COR-L47 (cell line): Measurements from ENCODE around the gene P2RY8.
"Not testable (repeated sequence)": the region's sequence is repeated elsewhere in the genome, so short reads cannot be mapped to it uniquely, and the experiment has no call there.

Source experiments
- DNase-seq: peaks from one replicate; lab custom pipeline; 2025; lab: John Stamatoyannopoulos, UW

The P2RY8 gene

GRCh38 chrX:1444561-1445500 lies 92.2 kb downstream of the P2RY8 start:
- no peak for DNase-seq

GRCh38 chrX:1443496-1444075 lies 93.4 kb downstream of the P2RY8 start:
- no peak for DNase-seq

- DNase-seq, result no peak
Observed at GRCh38 chrX:1442724-1443367, 94.1 kb downstream of the P2RY8 start.

GRCh38 chrX:1442016-1442665 lies 94.8 kb downstream of the P2RY8 start:
- DNase-seq, result no peak

GRCh38 chrX:1440506-1440905 lies 96.5 kb downstream of the P2RY8 start:
- no peak for DNase-seq

- DNase-seq, result no peak
Observed at GRCh38 chrX:1435241-1435895, 101.6 kb downstream of the P2RY8 start.

GRCh38 chrX:1434871-1435240 lies 102.1 kb downstream of the P2RY8 start:
- DNase-seq, result no peak

GRCh38 chrX:1433646-1434357 lies 103.2 kb downstream of the P2RY8 start:
- no peak for DNase-seq

GRCh38 chrX:1430451-1430850 lies 106.5 kb downstream of the P2RY8 start:
- DNase-seq, result no peak

- no peak for DNase-seq
Observed at GRCh38 chrX:1427756-1428155, 109.2 kb downstream of the P2RY8 start.

GRCh38 chrX:1426321-1426720 lies 110.7 kb downstream of the P2RY8 start:
- not testable (repeated sequence) for DNase-seq

- no peak for DNase-seq
Observed at GRCh38 chrX:1425381-1425780, 111.6 kb downstream of the P2RY8 start.

- DNase-seq, result no peak
Observed at GRCh38 chrX:1424147-1424851, 112.7 kb downstream of the P2RY8 start.

GRCh38 chrX:1423215-1423614 lies 113.8 kb downstream of the P2RY8 start:
- DNase-seq, result no peak

GRCh38 chrX:1422135-1422465 lies 114.9 kb downstream of the P2RY8 start:
- no peak for DNase-seq

GRCh38 chrX:1421433-1422134 lies 115.4 kb downstream of the P2RY8 start:
- DNase-seq, result no peak

- no peak for DNase-seq
Observed at GRCh38 chrX:1420371-1420770, 116.6 kb downstream of the P2RY8 start.

GRCh38 chrX:1419545-1420355 lies 117.2 kb downstream of the P2RY8 start:
- DNase-seq, result no peak

GRCh38 chrX:1418901-1419544 lies 118.0 kb downstream of the P2RY8 start:
- no peak for DNase-seq
